Endothelial cell of umbilical vein (primary cell): ENCODE measurements around the gene DMD. TPM values are rescaled to one million over a fixed set of nuclear protein-coding genes. Genes with fewer than 3 reads are reported as not detected.

Experiments used
- BruUV-seq: library from RNA; stranded (reverse); fragments of 400-500 nt; replicated peaks from 2 replicates; lab custom pipeline; 2021; lab: Mats Ljungman, UMichigan
- CTCF ChIA-PET: fragments of 300-600, 350-600 bp; sonication (Branson Sonifier 250); formaldehyde crosslinking; loops from one replicate; lab custom pipeline; 2021; ENCODE audit warnings: antibody characterized with exemption, inconsistent platforms; lab: Charles Lee
- POLR2A ChIA-PET: fragments of 300-600, 350-600 bp; sonication (Branson Sonifier 250); formaldehyde crosslinking; loops from one replicate; lab custom pipeline; 2021; ENCODE audit warnings: antibody characterized with exemption, inconsistent platforms; lab: Charles Lee
- DNase-seq: peaks from one replicate; pipeline ENCODE4 v3.0.0-alpha.2; 2011; ENCODE audit warnings: low read depth, low spot score
- FAIRE-seq: peaks from 2 replicates; lab custom pipeline; 2011; peaks lifted over from hg19 to GRCh38; lab: Jason Lieb, UNC
- H2AFZ ChIP-seq: 2 replicates; pipeline ENCODE4 v1.6.0; 2012; ENCODE audit warnings: low read depth, low read length, control low read depth, inconsistent platforms
- H3K27ac ChIP-seq: 2 replicates; pipeline ENCODE4 v1.5.1; 2011; ENCODE audit warnings: low read depth, mild to moderate bottlenecking, control low read depth, low read length, moderate library complexity; ENCODE audit not compliant: insufficient read depth
- H3K27me3 ChIP-seq, 2 experiments: 2 replicates each; pipeline versions ENCODE4 v1.6.0 to v1.6.1; 2011; ENCODE audit warnings: low read length in 2 of 2, mixed read lengths in 1 of 2; ENCODE audit not compliant: control insufficient read depth in 2 of 2, insufficient read depth in 2 of 2
- H3K36me3 ChIP-seq, 2 experiments: 2 replicates in 1 of 2; 3 replicates in 1 of 2; pipeline ENCODE4 v1.5.1; 2011; ENCODE audit warnings: low read length in 2 of 2, mild to moderate bottlenecking in 1 of 2, moderate library complexity in 1 of 2; ENCODE audit not compliant: control insufficient read depth in 2 of 2, insufficient read depth in 2 of 2; ENCODE audit errors: extremely low read depth in 1 of 2
- H3K4me1 ChIP-seq: 3 replicates; pipeline ENCODE4 v1.5.1; 2011; ENCODE audit warnings: mild to moderate bottlenecking, low read length; ENCODE audit not compliant: control insufficient read depth, insufficient read depth; ENCODE audit errors: extremely low read depth
- H3K4me2 ChIP-seq: 2 replicates; pipeline ENCODE4 v1.6.1; 2011; ENCODE audit warnings: low read length, control low read depth, mixed read lengths; ENCODE audit not compliant: insufficient read depth
- H3K4me3 ChIP-seq, 3 experiments: fragments of 200-600 bp in 1 of 3; sonication (generic), shearing (Covaris generic) in 1 of 3; replicated peaks in 1 of 3; 2 replicates each; pipeline ENCODE4 v1.5.1; 2011 to 2016; ENCODE audit warnings: control low read depth in 3 of 3, low read length in 3 of 3, mild to moderate bottlenecking in 2 of 3, inconsistent platforms in 1 of 3, low read depth in 1 of 3, moderate library complexity in 1 of 3; ENCODE audit not compliant: insufficient read depth in 1 of 3
- H3K79me2 ChIP-seq: 2 replicates; pipeline ENCODE4 v1.6.0; 2012; ENCODE audit warnings: low read length, inconsistent platforms; ENCODE audit not compliant: control insufficient read depth, insufficient read depth
- H3K9ac ChIP-seq: replicated peaks from 2 replicates; pipeline ENCODE3; 2011; ENCODE audit warnings: low read length, control low read depth; ENCODE audit not compliant: insufficient read depth; ENCODE audit errors: extremely low read depth
- H3K9me1 ChIP-seq: replicated peaks from 3 replicates; pipeline ENCODE4 v1.6.0; 2011; ENCODE audit warnings: mild to moderate bottlenecking, low read length; ENCODE audit not compliant: control insufficient read depth, insufficient read depth; ENCODE audit errors: extremely low read depth
- H3K9me3 ChIP-seq: replicated peaks from 2 replicates; pipeline ENCODE4 v1.5.1; 2012; ENCODE audit warnings: low read length, inconsistent platforms; ENCODE audit not compliant: control insufficient read depth, insufficient read depth
- H4K20me1 ChIP-seq: replicated peaks from 2 replicates; pipeline ENCODE3; 2011; ENCODE audit warnings: mild to moderate bottlenecking, low read length; ENCODE audit not compliant: control insufficient read depth, insufficient read depth; ENCODE audit errors: extremely low read depth
- EZH2 ChIP-seq: IDR thresholded peaks from 2 replicates; pipeline ENCODE4 v1.6.1; 2012; ENCODE audit warnings: borderline replicate concordance, low read depth, mild to moderate bottlenecking, moderate library complexity, low read length, inconsistent platforms; ENCODE audit not compliant: severe bottlenecking
- JUN ChIP-seq: IDR thresholded peaks from 2 replicates; pipeline ENCODE4 v1.6.1; 2011; ENCODE audit warnings: borderline replicate concordance, low read depth; ENCODE audit not compliant: insufficient read length, insufficient read depth
- MYC ChIP-seq: IDR thresholded peaks from one replicate; pipeline ENCODE4 v1.6.1; 2011; ENCODE audit warnings: mild to moderate bottlenecking, low read depth, low read length
- POLR2A ChIP-seq: IDR thresholded peaks from 2 replicates; pipeline ENCODE4 v1.6.1; 2012; ENCODE audit warnings: low read depth, mild to moderate bottlenecking, control low read depth, low read length
- POLR2AphosphoS5 ChIP-seq: IDR thresholded peaks from 2 replicates; pipeline ENCODE4 v1.6.1; 2012; ENCODE audit warnings: low read depth, mild to moderate bottlenecking, control low read depth, low read length, moderate library complexity; ENCODE audit not compliant: insufficient read depth
- dilution Hi-C: fragments of 300-500 bp; cut with MboI; formaldehyde crosslinking; loops from one replicate; pipeline ENCODE4 v1.15.0; 2019; ENCODE audit warnings: low sequenced_read_pairs; ENCODE audit not compliant: extremely low pct_ligation_motif_present
- intact Hi-C: fragments of 100-400 bp; cut with micrococcal nuclease; formaldehyde crosslinking; loops from one replicate; pipeline ENCODE4 v1.10.0; 2022
- polyA plus RNA-seq, 4 experiments: library from polyadenylated mRNA; depleted of rRNA in 3 of 4; stranded (reverse) in 3 of 4; unstranded in 1 of 4; fragments of >200 nt; gene quantifications; 2 replicates each; pipeline versions ENCODE4 v1.2.1 to v1.2.3, GENCODE V29; 2011 to 2012; ENCODE audit warnings: missing spikeins in 1 of 4
- total RNA-seq: library from RNA; stranded (reverse); gene quantifications from 2 replicates; pipeline ENCODE4 v1.2.3, GENCODE V29; 2021
- TF ChIP-seq, protein P1 (sequence below): IDR thresholded peaks from 2 replicates; pipeline ENCODE4 v1.6.1; 2011; ENCODE audit not compliant: insufficient read depth, insufficient read length
- TF ChIP-seq, protein P2 (sequence below), 2 donors: IDR thresholded peaks; 1 replicate in 1 of 2; 2 replicates in 1 of 2; pipeline ENCODE4 v1.5.1; 2011; ENCODE audit warnings: low read length in 2 of 2, mild to moderate bottlenecking in 2 of 2, moderate library complexity in 2 of 2, control low read depth in 1 of 2, inconsistent platforms in 1 of 2, low read depth in 1 of 2; ENCODE audit not compliant: insufficient read depth in 1 of 2; ENCODE audit errors: extremely low read depth in 1 of 2

Gene DMD
- total and polyA plus RNA-seq, 2 donors (not counting 3 experiments of a cell fraction or from before 2014, with no cell fraction given) = 7.3 to 9.0 TPM

DNA sequence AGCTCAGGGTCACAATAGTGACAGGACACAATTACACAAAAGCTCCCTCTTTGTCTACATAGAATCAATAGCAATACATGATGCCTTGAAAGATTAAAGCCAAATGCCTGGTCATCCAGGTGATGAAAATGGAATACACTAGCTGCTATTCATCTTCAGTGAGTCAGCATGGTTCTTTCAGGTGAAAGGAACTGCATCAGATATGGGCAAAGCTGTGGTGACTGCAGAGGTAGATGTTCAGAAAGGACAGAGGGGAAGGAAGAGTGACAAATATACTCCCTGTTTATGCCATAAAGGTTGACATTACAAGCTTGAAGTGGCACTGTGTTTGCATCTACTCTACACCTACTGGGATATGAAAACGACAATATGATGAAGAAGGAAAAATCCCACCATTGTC, 2119.5 kb downstream of the DMD start:
- Histone ChIP-seq H3K9me3 (no peaks in the 10 kb centered on the region), H3K36me3 (no peaks in the 10 kb centered on the region), H3K79me2 (no peaks in the 10 kb centered on the region), H3K27me3 (no peaks in the 10 kb centered on the region), H3K4me3 (no peak overlapping the region), H3K27ac (no peak overlapping the region), H3K9me1 (no peaks in the 10 kb centered on the region), H3K4me2 (no peak overlapping the region), H3K4me1 (no peaks in the 10 kb centered on the region), H2AFZ (no peak overlapping the region), H3K9ac (no peak overlapping the region), H4K20me1 (no peaks in the 10 kb centered on the region)
- DNase-seq (no peak), FAIRE-seq (no peak)
- TF ChIP-seq, protein P1, sequence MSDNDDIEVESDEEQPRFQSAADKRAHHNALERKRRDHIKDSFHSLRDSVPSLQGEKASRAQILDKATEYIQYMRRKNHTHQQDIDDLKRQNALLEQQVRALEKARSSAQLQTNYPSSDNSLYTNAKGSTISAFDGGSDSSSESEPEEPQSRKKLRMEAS = no peak
- ChIA-PET POLR2A (no interaction called here), CTCF (no interaction called here)
- no TSS peak for BruUV-seq
- intact Hi-C loops = no loop called here
- dilution Hi-C loops = no loop called here

DNA sequence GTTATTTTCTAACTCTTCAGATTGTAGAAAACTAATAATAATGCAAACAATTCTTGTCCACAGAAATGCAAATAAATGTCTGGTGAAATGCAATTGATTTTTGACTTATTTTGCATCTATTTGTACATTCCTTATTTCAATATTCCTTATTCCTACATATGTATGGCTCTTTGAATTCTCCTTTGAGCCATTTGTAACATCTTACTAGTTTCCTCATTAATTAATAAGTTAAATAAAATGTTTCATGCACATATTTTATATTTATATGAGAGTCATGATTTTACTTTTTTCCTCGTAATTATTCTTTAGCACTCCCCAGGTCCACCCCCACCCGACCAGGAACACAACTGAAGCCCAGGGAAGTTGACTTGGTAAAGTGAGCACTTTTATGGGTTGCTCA, 2136.8 kb downstream of the DMD start:
- Histone ChIP-seq H3K9me1 (no peaks in the 10 kb centered on the region), H4K20me1 (no peaks in the 10 kb centered on the region), H3K36me3 (no peaks in the 10 kb centered on the region), H3K4me2 (no peak overlapping the region), H3K27me3 (no peaks in the 10 kb centered on the region), H3K4me1 (no peaks in the 10 kb centered on the region), H3K9ac (no peak overlapping the region), H3K9me3 (no peaks in the 10 kb centered on the region), H3K27ac (no peak overlapping the region), H3K4me3 (no peak overlapping the region), H3K79me2 (no peaks in the 10 kb centered on the region), H2AFZ (no peak overlapping the region)
- TF ChIP-seq POLR2A (no peak), POLR2AphosphoS5 (no peak), JUN (no peak), MYC (no peak), EZH2 (no peak)
- TF ChIP-seq, protein P2, sequence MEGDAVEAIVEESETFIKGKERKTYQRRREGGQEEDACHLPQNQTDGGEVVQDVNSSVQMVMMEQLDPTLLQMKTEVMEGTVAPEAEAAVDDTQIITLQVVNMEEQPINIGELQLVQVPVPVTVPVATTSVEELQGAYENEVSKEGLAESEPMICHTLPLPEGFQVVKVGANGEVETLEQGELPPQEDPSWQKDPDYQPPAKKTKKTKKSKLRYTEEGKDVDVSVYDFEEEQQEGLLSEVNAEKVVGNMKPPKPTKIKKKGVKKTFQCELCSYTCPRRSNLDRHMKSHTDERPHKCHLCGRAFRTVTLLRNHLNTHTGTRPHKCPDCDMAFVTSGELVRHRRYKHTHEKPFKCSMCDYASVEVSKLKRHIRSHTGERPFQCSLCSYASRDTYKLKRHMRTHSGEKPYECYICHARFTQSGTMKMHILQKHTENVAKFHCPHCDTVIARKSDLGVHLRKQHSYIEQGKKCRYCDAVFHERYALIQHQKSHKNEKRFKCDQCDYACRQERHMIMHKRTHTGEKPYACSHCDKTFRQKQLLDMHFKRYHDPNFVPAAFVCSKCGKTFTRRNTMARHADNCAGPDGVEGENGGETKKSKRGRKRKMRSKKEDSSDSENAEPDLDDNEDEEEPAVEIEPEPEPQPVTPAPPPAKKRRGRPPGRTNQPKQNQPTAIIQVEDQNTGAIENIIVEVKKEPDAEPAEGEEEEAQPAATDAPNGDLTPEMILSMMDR (IDR thresholded peaks at IDR 0.05; ENCODE audit: extremely low read depth in 1 of 2, insufficient read depth in 1 of 2, low read depth in 1 of 2, low read length in 2 of 2) = no peak
- ChIA-PET POLR2A (no interaction called here), CTCF (no interaction called here)
- dilution Hi-C loops (no loop called here), intact Hi-C loops (no loop called here)
- no TSS peak for BruUV-seq
- DNase-seq = no peak
- no peak for FAIRE-seq
